Measurements from ENCODE around the gene GAK. TPM values are rescaled to one million over a fixed set of nuclear protein-coding genes. Genes with fewer than 3 reads are reported as not detected.

The GAK gene
- total RNA-seq, 6 experiments from 2014 or later, result 53.2 to 85.0 (median 64.5) TPM

- ATAC-seq (no peak), DNase-seq (peak in 1 of 3 donors; percentile 34)
- intact Hi-C loops (cut with DNase I), result no loop called here
- Histone ChIP-seq H3K27me3 (no peaks in the 10 kb centered on the region), H3K27ac (no peak overlapping the region), H3K4me3 (no peak overlapping the region), H3K9me3 (no peaks in the 10 kb centered on the region), H3K4me1 (no peaks in the 10 kb centered on the region), H3K36me3 (peaks cover 0 to 61% (median 15%) of the 10 kb centered on the region in 4 donors)
- WGBS (ENCODE audit: insufficient coverage, low coverage, low lambda C conversion rate, missing lambda C conversion rate), result no CpG with 5 or more reads among the region's 13 CpGs
- no peak for TF ChIP-seq POLR2A (IDR thresholded peaks at IDR 0.05)
- TF ChIP-seq, protein P1, sequence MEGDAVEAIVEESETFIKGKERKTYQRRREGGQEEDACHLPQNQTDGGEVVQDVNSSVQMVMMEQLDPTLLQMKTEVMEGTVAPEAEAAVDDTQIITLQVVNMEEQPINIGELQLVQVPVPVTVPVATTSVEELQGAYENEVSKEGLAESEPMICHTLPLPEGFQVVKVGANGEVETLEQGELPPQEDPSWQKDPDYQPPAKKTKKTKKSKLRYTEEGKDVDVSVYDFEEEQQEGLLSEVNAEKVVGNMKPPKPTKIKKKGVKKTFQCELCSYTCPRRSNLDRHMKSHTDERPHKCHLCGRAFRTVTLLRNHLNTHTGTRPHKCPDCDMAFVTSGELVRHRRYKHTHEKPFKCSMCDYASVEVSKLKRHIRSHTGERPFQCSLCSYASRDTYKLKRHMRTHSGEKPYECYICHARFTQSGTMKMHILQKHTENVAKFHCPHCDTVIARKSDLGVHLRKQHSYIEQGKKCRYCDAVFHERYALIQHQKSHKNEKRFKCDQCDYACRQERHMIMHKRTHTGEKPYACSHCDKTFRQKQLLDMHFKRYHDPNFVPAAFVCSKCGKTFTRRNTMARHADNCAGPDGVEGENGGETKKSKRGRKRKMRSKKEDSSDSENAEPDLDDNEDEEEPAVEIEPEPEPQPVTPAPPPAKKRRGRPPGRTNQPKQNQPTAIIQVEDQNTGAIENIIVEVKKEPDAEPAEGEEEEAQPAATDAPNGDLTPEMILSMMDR (IDR thresholded peaks at IDR 0.05), result no peak
These were observed 72.6 kb downstream of the GAK start for GRCh38 chr4:859496-859895.

- ATAC-seq, result peak in 1 of 4 donors; percentile 36
- no peaks in the 10 kb centered on the region for H3K4me1 ChIP-seq
- WGBS (ENCODE audit: insufficient coverage, low coverage, low lambda C conversion rate, missing lambda C conversion rate), result 94% methylated on average over 3 of the region's 31 CpGs
- DNase-seq, result peak in 1 of 3 donors; percentile 51
- no peak overlapping the region for H3K27ac ChIP-seq
- H3K36me3 ChIP-seq, result peaks cover 0 to 60% (median 15%) of the 10 kb centered on the region in 4 donors
- intact Hi-C loops (cut with DNase I), result no loop called here
- TF ChIP-seq, protein P1 (IDR thresholded peaks at IDR 0.05), result no peak
- TF ChIP-seq POLR2A (IDR thresholded peaks at IDR 0.05), result no peak
- no peaks in the 10 kb centered on the region for H3K27me3 ChIP-seq
- H3K9me3 ChIP-seq, result no peaks in the 10 kb centered on the region
- H3K4me3 ChIP-seq, result no peak overlapping the region
These were observed 73.2 kb downstream of the GAK start for GRCh38 chr4:858831-859451.

- no peak for ATAC-seq
- Histone ChIP-seq H3K36me3 (peaks cover 0 to 52% (median 14%) of the 10 kb centered on the region in 4 donors), H3K9me3 (no peaks in the 10 kb centered on the region), H3K27me3 (no peaks in the 10 kb centered on the region), H3K4me3 (no peak overlapping the region), H3K4me1 (no peaks in the 10 kb centered on the region), H3K27ac (no peak overlapping the region)
- TF ChIP-seq, protein P1 (IDR thresholded peaks at IDR 0.05), result no peak
- no peak for TF ChIP-seq POLR2A (IDR thresholded peaks at IDR 0.05)
- DNase-seq, result peak in 1 of 3 donors; percentile 26
- WGBS (ENCODE audit: insufficient coverage, low coverage, low lambda C conversion rate, missing lambda C conversion rate), result 95% methylated on average over 12 of the region's 17 CpGs
- intact Hi-C loops (cut with DNase I), result no loop called here
These were observed 74.1 kb downstream of the GAK start for GRCh38 chr4:858041-858481.

GRCh38 chr4:857461-857860 is 74.7 kb downstream of the GAK start:
- no peak overlapping the region for H3K4me3 ChIP-seq
- intact Hi-C loops (cut with DNase I), result no loop called here
- peaks cover 0 to 50% (median 13%) of the 10 kb centered on the region in 4 donors for H3K36me3 ChIP-seq
- H3K27ac ChIP-seq, result no peak overlapping the region
- no peaks in the 10 kb centered on the region for H3K27me3 ChIP-seq
- TF ChIP-seq POLR2A (IDR thresholded peaks at IDR 0.05), result no peak
- 85% methylated on average over 7 of the region's 11 CpGs for WGBS (ENCODE audit: insufficient coverage, low coverage, low lambda C conversion rate, missing lambda C conversion rate)
- DNase-seq, result peak in 1 of 3 donors; percentile 34
- no peak for ATAC-seq
- no peaks in the 10 kb centered on the region for H3K4me1 ChIP-seq
- no peaks in the 10 kb centered on the region for H3K9me3 ChIP-seq

- no peaks in the 10 kb centered on the region for H3K9me3 ChIP-seq
- TF ChIP-seq, protein P1 (IDR thresholded peaks at IDR 0.05), result no peak
- TF ChIP-seq POLR2A (IDR thresholded peaks at IDR 0.05), result no peak
- H3K36me3 ChIP-seq, result peaks cover 0 to 47% (median 13%) of the 10 kb centered on the region in 4 donors
- H3K4me1 ChIP-seq, result no peaks in the 10 kb centered on the region
- intact Hi-C loops (cut with DNase I), result no loop called here
- DNase-seq (peak in 1 of 3 donors; percentile 11), ATAC-seq (no peak)
- H3K27ac ChIP-seq, result no peak overlapping the region
- no peak overlapping the region for H3K4me3 ChIP-seq
- 82% methylated on average over 3 of the region's 3 CpGs for WGBS (ENCODE audit: insufficient coverage, low coverage, low lambda C conversion rate, missing lambda C conversion rate)
- H3K27me3 ChIP-seq, result no peaks in the 10 kb centered on the region
These were observed 75.8 kb downstream of the GAK start for GRCh38 chr4:856225-856901.

Measured in right lobe of liver (tissue), 6 donors.